HG03095 (cell line): ENCODE results near the gene ANKRD10.
"Not testable (repeated sequence)": the region's sequence is repeated elsewhere in the genome, so short reads cannot be mapped to it uniquely, and the experiment has no call there.

Experiments used
- ATAC-seq: cut with Tn5 transposase; IDR thresholded peaks from one replicate; pipeline ENCODE4 v1.9.1; 2021; ENCODE audit warnings: moderate library complexity; ENCODE audit not compliant: unreplicated experiment

The ANKRD10 gene

GRCh38 chr13:110869231-110869804, 45.6 kb downstream of the ANKRD10 start:
- ATAC-seq = no peak

DNA sequence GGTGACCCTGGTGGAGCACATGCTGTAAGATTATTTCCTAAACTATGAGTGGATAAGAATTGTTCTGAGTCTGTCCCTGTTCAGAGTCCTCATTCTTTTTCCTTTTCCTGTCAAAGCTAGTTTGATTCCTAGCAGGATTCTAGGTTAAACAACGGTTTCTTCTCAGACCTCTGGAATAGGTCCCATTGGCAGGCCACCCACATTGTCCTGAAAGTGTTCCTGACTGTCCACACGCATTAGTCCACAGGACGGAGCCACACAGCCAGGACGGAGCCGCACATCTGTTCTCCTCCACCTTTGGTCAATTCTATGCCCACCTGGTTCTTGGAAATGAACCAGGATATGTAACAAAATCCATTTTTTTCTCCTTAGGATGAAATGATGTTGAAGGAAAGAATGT, 46.1 kb downstream of the ANKRD10 start:
- ATAC-seq = no peak

- no peak for ATAC-seq
Measured at GRCh38 chr13:110867380-110867779, 47.5 kb downstream of the ANKRD10 start.

DNA sequence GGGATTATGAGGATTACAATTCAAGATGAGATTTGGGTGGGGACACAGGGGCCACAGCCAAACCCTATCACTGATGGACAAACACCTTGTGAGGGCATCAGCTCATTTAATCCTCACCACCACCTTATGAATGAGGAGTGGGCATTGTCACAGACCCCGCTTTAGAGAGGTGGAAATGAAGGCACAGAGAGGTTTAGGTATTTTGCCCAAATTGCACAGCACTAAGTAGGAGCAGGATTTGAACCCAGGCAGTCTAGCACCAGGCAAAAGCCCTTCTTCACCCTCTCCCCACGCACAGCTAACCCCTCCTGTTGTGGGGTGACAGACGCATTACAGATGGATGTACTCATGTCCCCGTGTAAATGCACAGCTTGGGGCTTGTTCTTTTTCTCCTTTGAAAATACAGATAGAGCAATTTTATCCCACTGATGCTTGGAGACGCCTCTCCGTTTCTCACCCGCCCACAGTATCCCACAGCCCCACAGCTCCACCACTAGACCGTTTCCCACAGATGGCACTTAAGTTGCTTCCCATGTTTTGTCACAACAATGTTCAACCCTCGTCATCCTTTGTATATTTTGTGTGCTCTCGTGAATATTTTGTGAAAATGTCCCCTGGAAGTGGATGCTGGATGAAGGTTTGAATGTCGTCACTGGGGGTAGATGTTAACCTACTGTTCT, 48.2 kb downstream of the ANKRD10 start:
- ATAC-seq = no peak

DNA sequence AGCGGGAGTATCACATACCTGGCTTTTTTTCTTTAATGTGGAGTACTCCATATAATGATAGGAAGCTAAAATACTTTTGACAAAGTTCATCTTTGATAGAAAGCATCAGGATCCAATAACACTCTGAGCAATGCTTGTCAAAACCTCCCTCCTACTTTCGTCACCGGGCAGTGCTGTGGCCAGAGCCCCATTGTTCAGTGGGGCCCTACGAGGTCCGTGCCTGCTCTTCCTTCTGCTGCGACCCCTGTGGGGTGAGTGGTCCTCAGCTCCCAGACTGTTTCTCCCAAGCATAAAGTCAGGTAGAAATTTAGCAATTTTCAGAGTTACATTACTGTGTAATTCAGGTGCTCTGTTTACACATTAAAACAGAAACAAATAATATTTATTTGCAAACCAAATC, 51.2 kb downstream of the ANKRD10 start:
- ATAC-seq = no peak

- ATAC-seq = no peak
Measured at GRCh38 chr13:110860983-110861382, 53.9 kb downstream of the ANKRD10 start.

- ATAC-seq = no peak
Measured at GRCh38 chr13:110856942-110857835, 57.7 kb downstream of the ANKRD10 start.

DNA sequence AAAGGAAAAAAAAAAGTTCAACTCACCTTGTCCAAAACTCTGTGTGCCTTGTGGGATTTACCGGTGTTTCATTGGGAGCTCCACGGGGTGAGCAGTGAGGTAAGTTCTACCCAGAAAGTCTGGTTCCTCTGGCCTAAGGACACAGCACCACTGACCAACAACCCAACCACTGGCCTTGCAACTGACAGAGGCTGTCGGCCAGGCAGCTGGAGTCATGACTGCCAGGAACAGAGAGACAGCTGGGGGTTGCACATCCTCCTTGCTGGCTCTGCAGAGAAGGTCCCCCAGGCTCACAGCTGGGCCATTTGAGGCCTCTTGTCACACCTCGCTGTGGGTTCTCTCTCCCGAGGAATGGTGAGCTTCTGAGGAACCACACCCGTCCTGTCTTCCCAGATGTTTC, 59.5 kb downstream of the ANKRD10 start:
- no peak for ATAC-seq

DNA sequence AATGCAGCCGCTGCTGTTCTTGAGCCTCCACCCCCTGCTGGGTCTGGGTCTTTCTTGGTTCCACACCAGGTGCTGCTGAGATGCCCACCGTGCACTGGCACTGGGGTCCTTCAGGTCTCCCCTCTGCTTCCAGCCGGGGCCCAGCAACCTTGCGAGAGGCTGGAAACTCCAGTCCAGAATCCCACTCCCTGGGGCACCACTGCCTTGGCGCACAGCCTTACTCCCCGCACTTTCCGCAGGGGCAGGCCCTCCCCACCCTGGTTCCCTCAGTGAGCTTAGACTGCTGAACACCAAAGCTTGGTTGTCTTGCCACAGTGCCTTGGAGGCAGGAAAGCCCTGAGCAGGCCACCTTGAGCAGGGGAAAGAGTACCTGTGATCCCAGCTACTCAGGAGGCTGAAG, 60.0 kb downstream of the ANKRD10 start:
- no peak for ATAC-seq

DNA sequence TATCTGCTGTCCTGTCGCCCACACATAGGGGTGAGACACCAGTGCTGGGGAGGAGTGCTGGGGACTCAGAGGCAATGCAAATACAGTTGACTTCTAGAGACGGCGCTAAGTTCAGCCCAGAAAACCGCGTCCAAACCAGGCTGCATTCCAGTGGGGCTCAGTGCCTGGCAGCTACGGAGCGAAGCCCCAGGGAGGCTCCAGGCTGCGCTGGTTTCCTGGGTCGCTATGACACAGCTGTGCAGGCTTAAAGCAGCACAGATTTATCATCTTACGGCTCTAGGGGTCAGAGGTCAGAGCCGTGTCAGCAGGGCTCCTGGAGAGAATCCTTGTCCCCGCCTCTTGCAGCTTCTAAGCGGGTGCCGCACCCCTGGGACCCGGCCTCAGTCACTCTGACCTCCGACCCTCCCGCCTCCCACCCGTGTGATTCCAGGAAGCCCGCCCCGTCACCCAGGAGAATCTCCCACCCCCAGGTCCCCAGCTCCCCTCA, 61.6 kb downstream of the ANKRD10 start:
- ATAC-seq = no peak

DNA sequence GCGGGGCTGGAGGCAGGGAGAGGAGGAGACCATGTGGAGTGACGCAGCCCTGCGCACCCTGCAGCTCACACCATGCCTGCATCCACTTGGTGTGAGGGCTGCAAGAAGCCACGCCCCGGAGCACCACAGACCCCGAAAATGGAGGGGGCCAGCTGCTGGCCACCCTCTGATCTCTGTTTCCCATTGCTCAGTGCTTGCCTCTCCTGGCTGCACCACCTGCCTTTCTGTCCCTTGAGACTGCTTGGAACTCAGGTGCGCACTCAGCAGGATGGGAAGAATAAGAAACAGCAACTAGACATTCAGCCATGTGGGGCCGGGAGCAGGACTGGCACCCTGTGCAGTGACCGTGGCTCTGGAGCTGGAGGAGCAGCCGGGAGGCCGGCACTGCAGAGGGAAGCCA, 64.0 kb downstream of the ANKRD10 start:
- ATAC-seq = no peak

DNA sequence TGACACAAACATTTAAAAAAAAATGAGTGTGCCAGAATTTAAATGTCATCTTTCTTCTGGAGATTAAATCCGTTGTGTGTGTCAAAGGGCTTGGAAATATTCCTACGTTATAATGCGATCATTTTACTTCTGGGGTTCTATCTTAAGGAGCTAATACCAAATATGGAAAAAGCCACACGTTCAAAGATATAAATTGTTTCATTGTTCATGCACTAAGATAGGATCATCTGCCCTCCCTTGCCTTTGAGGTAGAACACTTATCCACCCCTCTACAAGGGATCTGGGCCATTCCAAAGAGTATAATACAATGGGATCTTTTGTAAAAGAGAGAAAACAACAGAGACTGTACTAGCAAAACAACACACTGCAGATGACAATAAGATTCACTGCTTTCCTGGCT, 64.9 kb downstream of the ANKRD10 start:
- ATAC-seq = no peak

DNA sequence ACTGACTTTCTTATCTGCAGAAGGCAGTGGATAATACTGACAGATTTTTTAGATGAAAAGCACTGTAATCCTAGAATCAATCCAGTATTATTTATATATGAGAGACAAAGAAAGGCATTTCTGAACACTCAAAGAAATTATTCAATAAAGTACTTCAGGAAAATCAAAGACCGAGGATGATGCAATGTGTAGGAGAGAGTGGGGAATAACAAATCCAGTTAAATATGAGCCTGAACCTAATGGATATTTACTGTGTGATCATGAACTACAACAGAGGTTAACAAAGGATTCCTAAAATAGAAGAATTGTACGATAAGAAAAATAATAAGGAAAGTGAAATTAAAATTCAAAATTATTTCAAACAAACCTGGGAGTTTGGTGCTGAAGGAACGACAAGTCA, 69.3 kb downstream of the ANKRD10 start:
- ATAC-seq = no peak

GRCh38 chr13:110841846-110842245, 73.0 kb downstream of the ANKRD10 start:
- no peak for ATAC-seq

- ATAC-seq = no peak
Measured at GRCh38 chr13:110841406-110841805, 73.5 kb downstream of the ANKRD10 start.

DNA sequence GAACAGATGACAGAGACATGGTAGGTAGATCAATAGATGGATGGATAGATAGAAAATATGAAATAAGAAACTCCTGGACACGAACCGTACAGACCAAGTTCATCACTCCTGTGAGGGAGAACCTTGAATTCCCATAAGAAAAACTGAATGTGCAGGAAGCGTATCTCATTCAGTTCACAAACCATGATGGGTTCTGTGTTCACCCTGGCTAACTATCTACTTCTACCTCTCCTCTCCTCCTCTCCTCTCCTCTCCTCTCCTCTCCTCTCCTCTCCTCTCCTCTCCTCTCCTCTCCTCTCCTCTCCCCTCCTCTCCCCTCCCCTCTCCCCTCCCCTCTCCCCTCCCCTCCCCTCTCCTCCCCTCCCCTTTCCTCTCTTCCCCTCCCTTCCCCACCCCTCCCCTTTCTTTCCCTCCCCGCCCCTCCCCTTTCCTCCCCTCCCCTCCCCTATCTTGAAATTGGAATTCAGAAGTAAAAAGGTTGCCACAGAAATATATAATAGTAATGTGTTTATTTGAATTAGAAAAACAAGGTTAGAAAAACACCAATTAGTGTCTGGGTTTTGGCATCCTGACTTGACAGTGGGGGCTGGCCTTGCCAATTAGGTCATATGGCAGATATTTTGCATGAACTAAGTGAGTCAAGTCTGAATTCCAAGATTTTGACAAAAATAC, 75.9 kb downstream of the ANKRD10 start:
- ATAC-seq = no peak

GRCh38 chr13:110838116-110838515, 76.8 kb downstream of the ANKRD10 start:
- ATAC-seq = no peak

DNA sequence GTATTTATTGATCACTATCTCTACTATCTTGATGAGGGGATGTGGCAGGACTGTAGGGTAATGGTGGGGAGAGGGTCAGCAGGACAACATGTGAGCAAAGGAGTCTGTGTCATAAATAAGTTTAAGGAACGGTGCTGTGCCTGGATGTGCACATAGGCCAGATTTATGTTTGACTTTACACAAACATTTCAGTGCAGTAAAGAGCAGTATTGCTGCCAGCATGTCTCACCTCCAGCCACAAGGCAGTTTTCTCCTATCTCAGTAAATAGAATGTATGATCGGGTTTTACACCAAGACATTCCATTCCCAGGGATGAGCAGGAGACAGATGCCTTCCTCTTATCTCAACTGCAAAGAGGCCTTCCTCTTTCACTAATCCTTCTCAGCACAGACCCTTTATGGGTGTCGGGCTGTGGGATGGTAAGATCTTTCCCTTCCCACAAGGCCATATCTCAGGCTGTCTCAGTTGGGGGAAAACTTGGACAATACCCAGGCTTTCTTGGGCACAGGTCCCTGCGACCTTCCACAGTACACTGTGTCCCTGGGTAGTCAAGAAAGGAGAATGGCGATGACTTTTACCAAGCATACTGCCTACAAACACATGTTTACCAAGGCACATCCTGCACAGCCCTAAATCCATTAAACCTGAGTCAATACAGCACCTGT, 77.3 kb downstream of the ANKRD10 start:
- not testable (repeated sequence) for ATAC-seq

DNA sequence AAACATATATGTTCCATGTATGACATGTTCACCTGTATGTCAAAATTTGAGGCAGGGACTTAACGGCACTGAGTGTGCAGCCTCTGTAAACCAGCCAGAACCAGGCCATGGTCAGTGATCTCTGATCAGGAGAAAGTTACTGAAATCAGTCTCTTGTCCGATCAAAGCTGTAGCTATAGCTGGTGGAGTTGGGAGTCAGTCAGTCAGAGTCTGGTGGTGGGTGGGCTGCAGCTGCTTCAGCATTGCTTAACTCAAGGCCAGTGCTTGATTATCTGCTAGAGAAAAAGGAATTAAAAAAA, 78.3 kb downstream of the ANKRD10 start:
- ATAC-seq = no peak

GRCh38 chr13:110835721-110836604, 78.9 kb downstream of the ANKRD10 start:
- ATAC-seq = no peak
